Left ventricle myocardium inferior (tissue), 1 donor: ENCODE data around the gene SMAD2. TPM values are rescaled to one million over a fixed set of nuclear protein-coding genes. Genes with fewer than 3 reads are reported as not detected.

Experiments
- DNase-seq: peaks from one replicate; pipeline ENCODE4 v3.0.0-alpha.2; 2020
- H3K27ac ChIP-seq: fragments of 200-600 bp; replicated peaks from 2 replicates; pipeline ENCODE4 v1.8.0; 2021
- H3K27me3 ChIP-seq: fragments of 200-600 bp; 2 replicates; pipeline ENCODE4 v1.8.0; 2021; ENCODE audit warnings: low read depth
- H3K36me3 ChIP-seq: fragments of 200-600 bp; 2 replicates; pipeline ENCODE4 v1.8.0; 2021
- H3K4me1 ChIP-seq: fragments of 200-600 bp; 2 replicates; pipeline ENCODE4 v1.8.0; 2021
- H3K4me3 ChIP-seq: fragments of 200-600 bp; 2 replicates; pipeline ENCODE4 v1.8.0; 2021; ENCODE audit warnings: mild to moderate bottlenecking, moderate library complexity
- H3K9me3 ChIP-seq: fragments of 200-600 bp; replicated peaks from 2 replicates; pipeline ENCODE4 v1.8.0; 2021
- intact Hi-C: fragments of 100-400 bp; cut with micrococcal nuclease; formaldehyde crosslinking; loops from one replicate; pipeline ENCODE4 v1.11.0; 2022
- total RNA-seq: library from RNA; stranded (reverse); fragmentation: NEBNext Ultra II Directional; extraction: Animal tissue kit (Norgen Biotek cat#: 25700); gene quantifications from one replicate; pipeline ENCODE4 v1.2.1, GENCODE V29; 2021
- TF ChIP-seq, protein P1 (sequence below): fragments of 200-600 bp; IDR thresholded peaks from 2 replicates; pipeline ENCODE4 v1.8.0; 2021; ENCODE audit warnings: antibody characterized with exemption, mild to moderate bottlenecking, borderline replicate concordance
- donor health status: DM: no; HTN: yes; CAD: no; lungs with severe emphysema.

The SMAD2 gene
- total RNA-seq, 1 donor from 2014 or later, result 80.9 TPM

DNA sequence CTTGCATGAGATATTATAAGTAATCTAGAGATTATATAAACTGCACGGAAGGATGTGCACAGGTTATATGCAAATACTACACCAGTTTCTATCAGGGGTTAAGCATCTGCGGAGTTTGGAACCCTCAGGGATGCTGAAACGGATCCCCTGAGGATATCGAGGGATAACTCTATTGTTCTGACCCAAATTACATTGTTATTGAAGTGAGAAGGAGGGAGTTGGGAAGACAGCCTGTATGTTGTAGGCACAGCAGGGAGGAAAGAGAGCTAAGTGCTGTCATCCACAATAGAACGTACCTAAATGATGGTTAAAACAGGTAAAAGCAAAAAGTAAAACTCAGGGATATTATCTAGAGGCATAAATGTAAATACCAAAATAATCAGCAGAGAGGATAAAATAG is 44.6 kb upstream of the SMAD2 start:
- Histone ChIP-seq H3K27ac (no peak overlapping the region), H3K9me3 (no peaks in the 10 kb centered on the region), H3K4me3 (no peak overlapping the region), H3K4me1 (no peaks in the 10 kb centered on the region), H3K36me3 (no peaks in the 10 kb centered on the region), H3K27me3 (peaks cover 25% of the 10 kb centered on the region)
- no peak for DNase-seq
- intact Hi-C loops, result no loop called here
- TF ChIP-seq, protein P1, sequence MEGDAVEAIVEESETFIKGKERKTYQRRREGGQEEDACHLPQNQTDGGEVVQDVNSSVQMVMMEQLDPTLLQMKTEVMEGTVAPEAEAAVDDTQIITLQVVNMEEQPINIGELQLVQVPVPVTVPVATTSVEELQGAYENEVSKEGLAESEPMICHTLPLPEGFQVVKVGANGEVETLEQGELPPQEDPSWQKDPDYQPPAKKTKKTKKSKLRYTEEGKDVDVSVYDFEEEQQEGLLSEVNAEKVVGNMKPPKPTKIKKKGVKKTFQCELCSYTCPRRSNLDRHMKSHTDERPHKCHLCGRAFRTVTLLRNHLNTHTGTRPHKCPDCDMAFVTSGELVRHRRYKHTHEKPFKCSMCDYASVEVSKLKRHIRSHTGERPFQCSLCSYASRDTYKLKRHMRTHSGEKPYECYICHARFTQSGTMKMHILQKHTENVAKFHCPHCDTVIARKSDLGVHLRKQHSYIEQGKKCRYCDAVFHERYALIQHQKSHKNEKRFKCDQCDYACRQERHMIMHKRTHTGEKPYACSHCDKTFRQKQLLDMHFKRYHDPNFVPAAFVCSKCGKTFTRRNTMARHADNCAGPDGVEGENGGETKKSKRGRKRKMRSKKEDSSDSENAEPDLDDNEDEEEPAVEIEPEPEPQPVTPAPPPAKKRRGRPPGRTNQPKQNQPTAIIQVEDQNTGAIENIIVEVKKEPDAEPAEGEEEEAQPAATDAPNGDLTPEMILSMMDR, result no peak

DNA sequence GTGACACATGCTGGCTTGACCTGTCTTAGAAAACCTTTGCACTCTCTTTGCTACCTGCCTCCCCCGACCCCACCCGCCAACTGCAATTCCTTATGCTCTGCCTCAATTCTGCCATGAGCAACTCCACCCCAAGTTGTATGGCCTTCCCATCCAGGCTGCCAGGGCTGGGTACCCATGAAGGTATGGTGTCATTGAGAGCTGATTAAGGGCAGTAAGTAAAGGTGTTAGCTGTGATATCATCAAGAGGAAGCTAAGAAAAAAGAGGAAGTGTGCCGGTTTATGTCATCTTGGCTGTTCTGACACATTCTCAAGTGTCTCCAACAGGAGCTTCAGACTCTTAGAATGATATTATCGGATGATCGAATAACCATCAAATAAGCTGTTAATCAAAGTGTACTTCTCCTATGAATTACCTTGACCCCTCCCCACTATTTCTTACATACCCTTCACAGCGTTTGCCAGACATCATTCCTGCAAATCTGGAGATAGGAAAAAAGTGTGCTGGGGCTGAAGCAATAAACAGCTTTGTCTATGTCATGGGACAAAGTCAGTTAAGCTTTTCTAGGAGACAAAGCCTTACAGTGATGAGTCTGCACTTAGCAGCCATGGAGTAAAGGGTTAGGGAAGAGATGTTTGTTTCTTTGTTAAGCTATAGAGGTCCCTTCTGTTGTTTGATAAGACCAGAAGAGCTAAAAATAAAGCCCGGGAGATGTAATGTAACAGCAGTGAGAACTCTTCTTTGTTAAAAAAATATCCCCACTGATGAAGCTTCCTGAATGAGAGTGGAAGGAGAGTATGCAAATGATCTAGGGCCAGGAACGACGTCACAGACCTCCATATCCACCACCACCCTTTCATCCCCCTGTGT is 40.4 kb upstream of the SMAD2 start:
- Histone ChIP-seq H3K27me3 (peaks cover 25% of the 10 kb centered on the region), H3K9me3 (no peaks in the 10 kb centered on the region), H3K36me3 (no peaks in the 10 kb centered on the region), H3K4me1 (no peaks in the 10 kb centered on the region), H3K4me3 (no peak overlapping the region), H3K27ac (no peak overlapping the region)
- TF ChIP-seq, protein P1, result no peak
- intact Hi-C loops, result no loop called here
- DNase-seq, result no peak

DNA sequence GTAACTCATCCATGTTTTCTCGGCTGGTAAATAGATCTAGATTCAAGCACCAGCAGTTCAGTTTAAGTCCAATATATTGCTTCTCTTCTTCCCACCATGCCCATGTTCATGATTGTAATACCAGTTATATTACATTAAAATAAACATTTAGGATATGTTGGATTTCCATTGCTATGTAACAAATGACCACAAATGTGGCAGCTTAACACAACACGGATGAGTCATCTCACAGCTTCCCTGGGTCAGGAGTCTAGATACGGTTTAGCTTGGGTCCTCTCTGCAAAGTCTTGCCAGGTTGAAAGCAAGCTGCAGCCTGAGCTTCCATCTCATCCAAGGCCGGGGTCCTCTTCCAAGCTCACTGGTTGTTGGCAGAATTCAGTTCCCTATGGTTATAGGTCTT is 39.4 kb upstream of the SMAD2 start:
- no peak for DNase-seq
- intact Hi-C loops, result no loop called here
- no peak overlapping the region for H3K27ac ChIP-seq

DNA sequence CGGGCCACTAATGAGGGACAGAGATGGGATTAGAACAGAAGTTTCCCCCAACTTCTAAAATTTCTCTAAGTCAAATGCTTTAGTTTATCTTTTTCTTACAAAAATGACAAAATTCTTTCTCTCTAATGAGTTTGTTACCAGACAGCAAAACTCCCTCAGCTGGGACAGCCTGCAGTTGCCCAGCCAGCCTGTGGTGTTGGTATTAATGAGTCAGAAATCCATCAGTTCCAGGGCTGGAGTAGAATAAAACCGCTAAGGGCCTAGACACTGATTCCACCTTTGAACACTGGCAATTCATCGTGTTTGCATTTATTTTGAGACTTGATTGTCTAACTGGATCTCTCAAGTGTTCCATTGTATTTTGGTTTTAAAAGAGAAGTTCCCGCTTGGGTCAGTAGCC is 38.3 kb upstream of the SMAD2 start:
- Histone ChIP-seq H3K4me1 (no peaks in the 10 kb centered on the region), H3K9me3 (no peaks in the 10 kb centered on the region), H3K27me3 (peaks cover 14% of the 10 kb centered on the region), H3K36me3 (no peaks in the 10 kb centered on the region), H3K4me3 (no peak overlapping the region), H3K27ac (no peak overlapping the region)
- intact Hi-C loops, result no loop called here
- TF ChIP-seq, protein P1, result no peak
- DNase-seq, result no peak

More for the DNA sequence above, 39.4 kb upstream of the SMAD2 start:
- Histone ChIP-seq H3K27me3 (peaks cover 20% of the 10 kb centered on the region), H3K4me1 (no peaks in the 10 kb centered on the region), H3K36me3 (no peaks in the 10 kb centered on the region), H3K4me3 (no peak overlapping the region), H3K9me3 (no peaks in the 10 kb centered on the region)
- TF ChIP-seq, protein P1, result no peak

DNA sequence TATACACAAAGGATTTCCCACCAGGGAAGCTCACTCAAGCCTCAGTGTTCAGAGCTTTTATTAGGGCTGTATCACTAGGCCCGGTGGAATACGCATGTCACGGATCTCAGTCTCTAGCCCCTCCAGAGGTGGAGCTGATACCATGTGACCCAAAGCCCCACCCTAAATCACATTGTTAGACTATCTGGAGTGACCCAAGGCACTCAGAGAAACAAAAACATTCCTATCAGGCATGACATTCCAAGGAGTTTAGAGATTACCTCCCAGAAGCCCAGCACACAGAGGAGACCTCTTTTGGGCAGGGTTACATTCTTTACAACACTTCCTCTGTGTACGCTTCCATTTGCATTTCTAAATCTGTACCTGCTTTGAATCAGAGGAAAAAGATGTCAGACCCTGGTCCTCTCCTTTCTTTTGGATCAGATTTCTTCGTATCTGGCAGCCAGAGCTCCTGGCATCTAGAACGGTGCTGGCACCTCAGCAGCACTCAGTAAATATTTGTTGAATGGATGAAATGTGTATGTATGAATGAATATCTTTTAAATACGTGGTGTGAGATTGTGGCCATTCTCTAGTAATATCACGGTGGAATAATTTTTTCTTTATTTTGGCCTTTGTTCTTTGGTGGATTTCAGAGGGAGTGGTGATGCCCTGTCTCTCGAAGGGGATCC is 37.7 kb upstream of the SMAD2 start:
- TF ChIP-seq, protein P1, result no peak
- Histone ChIP-seq H3K27ac (no peak overlapping the region), H3K4me1 (no peaks in the 10 kb centered on the region), H3K4me3 (no peak overlapping the region), H3K27me3 (peaks cover 10% of the 10 kb centered on the region), H3K9me3 (no peaks in the 10 kb centered on the region), H3K36me3 (no peaks in the 10 kb centered on the region)
- intact Hi-C loops, result no loop called here
- DNase-seq, result no peak
